K562 (cell line): Measurements from ENCODE around the gene CSNK1A1.

Experiments used
- CBFA2T3 ChIP-seq: fragments of 450-650 bp; IDR thresholded peaks from 2 replicates; pipeline ENCODE4 v1.6.1; 2017
- YY1 ChIP-seq, 3 experiments: IDR thresholded peaks; 2 replicates each; pipeline ENCODE4 v1.6.1; 2011; ENCODE audit warnings: low read length in 2 of 3, mild to moderate bottlenecking in 2 of 3, moderate library complexity in 2 of 3, borderline replicate concordance in 1 of 3, control low read depth in 1 of 3, low read depth in 1 of 3; ENCODE audit not compliant: insufficient read depth in 3 of 3, insufficient replicate concordance in 2 of 3, control insufficient read depth in 1 of 3, insufficient read length in 1 of 3; ENCODE audit errors: extremely low read depth in 1 of 3

- TF ChIP-seq YY1 (IDR thresholded peaks at IDR 0.05; ENCODE audit: borderline replicate concordance in 1 of 3, control insufficient read depth in 1 of 3, extremely low read depth in 1 of 3, insufficient read depth in 3 of 3, insufficient read length in 1 of 3, insufficient replicate concordance in 2 of 3, low read depth in 1 of 3, low read length in 2 of 3): no peak
- no peak for TF ChIP-seq CBFA2T3
Observed at GRCh38 chr5:149584121-149584520, 32.9 kb upstream of the CSNK1A1 start.
